Bone marrow (tissue), 2 donors: ENCODE measurements around the gene COL4A6.

Experiments used
- DNase-seq, 2 donors: peaks; one replicate each; lab custom pipeline; 2025; lab: John Stamatoyannopoulos, UW

COL4A6 gene

GRCh38 chrX:108331126-108331909 lies 106.9 kb downstream of the COL4A6 start:
- no peak for DNase-seq

DNA sequence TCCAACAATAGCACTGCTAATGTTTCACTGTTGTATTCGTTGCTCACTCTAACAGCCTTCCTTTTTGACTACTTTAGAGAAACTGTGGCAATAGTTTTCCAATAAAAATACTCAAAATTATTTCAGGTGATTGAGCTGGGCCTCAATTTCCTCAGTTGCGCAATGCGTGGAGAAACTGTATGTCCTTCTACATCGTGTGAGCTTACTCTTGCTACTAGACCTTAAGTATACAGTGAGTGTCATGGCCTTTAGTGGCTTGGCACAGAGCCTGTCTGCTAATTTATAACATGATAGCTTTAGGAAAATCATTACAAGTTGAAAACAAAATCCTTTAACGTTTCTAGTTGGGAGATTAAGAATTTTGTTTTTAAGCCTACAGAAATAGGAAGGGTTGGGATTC lies 114.5 kb downstream of the COL4A6 start:
- DNase-seq: no peak

DNA sequence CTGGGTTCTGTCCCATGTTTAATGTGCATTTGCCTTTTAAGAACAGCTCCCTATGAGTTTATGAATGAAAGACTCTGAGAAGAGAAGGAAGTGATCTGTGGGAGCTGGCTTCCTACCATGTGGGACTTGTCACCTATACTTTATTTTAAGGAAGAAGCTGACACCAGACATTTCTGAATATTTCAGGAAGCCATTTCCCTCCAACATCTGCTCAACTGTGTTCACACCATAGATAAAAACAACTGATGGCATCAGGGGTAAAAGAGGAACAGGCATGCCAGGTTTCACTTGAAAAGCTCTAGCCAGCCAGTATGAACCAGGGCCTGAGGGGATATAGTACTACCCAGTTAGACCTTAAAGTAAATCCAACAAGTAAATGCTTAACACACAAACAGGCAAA lies 116.0 kb downstream of the COL4A6 start:
- DNase-seq: peak in 1 of 2 donors; percentile 43

DNA sequence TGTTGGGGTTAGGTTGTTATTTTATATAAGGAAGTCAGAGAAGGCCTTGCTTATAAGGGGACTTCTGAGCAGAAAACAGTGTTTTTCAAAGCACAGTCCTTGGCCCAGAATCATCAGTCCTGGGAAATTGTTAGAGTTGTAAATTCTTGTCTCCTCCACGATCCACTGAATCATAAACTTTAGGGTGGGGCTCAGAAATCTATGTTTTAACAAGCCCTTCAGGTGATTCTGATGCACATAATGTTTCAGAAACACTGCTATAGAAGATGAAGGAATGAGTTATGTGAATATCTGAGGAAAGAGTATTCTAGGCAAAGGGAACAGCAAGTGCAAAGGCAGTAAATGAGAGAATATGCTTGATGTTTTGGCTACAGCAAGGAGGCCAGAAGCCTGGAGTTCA lies 121.8 kb downstream of the COL4A6 start:
- no peak for DNase-seq

DNA sequence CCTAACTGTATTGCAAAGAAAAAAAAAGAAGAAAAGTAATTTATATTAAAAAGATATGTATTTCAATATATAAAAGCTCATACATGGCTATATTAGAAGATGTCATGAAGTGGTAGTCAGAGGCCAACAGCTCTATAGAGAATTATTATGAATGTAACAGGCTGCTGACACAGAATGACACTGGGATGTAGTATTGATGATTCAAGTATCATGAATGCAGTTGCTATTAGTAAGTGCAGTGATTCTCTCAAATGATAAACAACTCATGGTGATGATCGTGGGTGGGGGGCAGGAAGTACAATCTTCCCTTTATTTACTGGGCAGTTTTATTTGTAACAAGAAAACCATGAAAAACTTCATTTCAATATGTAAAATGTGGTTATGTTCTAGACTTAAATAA lies 124.6 kb downstream of the COL4A6 start:
- DNase-seq: no peak

- no peak for DNase-seq
Measured at GRCh38 chrX:108312957-108313356, 125.3 kb downstream of the COL4A6 start.

GRCh38 chrX:108312011-108312410 lies 126.2 kb downstream of the COL4A6 start:
- no peak for DNase-seq

GRCh38 chrX:108310506-108310905 lies 127.7 kb downstream of the COL4A6 start:
- no peak for DNase-seq

DNA sequence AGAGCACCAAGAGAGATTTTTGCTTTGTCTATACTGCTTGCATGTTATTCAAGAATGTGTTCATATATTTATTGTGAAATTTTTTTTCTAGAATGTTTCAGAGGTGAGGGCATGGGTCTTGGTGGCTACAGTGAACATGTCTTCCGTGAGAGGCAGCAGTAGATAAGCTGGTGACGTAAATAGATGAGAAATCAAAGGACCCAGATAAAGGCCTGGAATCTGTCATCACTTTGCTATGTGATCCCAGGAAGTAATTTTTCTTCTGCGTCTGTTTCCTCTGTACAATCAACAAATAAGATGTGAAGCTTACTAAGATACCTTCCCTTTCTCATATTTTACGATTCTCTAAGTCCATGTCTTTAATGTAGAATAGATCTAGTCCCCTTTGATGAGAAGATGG lies 129.1 kb downstream of the COL4A6 start:
- DNase-seq: no peak

- no peak for DNase-seq
Measured at GRCh38 chrX:108307132-108308085, 130.8 kb downstream of the COL4A6 start.

DNA sequence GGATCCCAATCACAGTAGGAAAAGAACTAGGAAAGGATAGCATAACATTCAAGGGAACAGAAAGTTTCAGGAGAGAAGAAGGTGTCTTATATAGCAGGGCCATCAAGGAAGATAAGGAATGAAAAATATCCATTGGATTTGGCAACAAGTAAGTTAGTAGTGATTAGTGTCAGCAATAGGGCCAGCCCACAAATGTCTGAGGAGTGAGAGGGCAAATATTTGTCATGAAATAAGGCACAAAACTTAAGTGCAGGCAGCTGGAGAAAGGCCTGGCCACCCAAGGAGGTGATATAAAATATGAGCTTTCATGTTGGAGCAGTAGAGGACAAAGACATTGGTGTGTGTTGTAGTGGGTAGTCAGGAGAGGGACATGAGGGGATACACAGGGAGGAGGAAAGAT lies 132.1 kb downstream of the COL4A6 start:
- DNase-seq: no peak

DNA sequence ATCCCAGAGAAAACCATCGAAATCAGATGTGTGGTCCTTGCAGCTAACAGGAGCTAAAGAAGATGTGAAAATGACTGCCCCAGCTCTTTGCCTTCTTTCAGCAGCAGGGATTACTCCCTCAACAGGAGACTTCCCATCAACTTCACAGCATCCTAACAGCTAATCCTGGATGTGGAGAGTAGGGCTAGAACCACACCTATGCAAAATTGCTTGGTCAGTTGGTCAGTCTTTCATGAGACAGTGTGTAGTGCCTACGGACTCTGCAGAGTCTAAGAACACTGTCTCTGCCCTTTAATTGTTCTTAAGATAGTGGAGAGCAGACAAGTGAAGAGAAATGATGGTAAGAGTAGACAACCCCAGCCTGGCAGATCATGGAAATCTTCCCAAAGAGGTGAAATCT lies 133.5 kb downstream of the COL4A6 start:
- no peak for DNase-seq

DNA sequence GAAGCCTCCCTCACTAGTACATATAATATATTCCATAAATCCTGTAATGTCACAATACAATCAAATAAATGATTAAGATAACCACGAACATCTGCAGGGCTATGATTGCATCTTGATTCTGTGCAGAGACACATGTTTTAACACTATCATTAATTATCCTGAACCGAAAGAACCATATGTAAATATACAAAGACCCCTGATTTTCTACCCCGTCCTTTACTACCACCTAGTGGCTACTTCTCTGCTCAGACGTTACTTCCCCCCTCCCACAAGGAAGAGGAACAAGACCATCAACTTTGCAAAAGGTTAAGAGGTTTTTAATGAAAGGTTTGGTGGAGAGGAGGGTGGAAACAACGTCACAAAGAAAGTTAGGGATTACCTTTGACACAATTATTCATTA lies 134.0 kb downstream of the COL4A6 start:
- peak in 1 of 2 donors; percentile 5 for DNase-seq

DNA sequence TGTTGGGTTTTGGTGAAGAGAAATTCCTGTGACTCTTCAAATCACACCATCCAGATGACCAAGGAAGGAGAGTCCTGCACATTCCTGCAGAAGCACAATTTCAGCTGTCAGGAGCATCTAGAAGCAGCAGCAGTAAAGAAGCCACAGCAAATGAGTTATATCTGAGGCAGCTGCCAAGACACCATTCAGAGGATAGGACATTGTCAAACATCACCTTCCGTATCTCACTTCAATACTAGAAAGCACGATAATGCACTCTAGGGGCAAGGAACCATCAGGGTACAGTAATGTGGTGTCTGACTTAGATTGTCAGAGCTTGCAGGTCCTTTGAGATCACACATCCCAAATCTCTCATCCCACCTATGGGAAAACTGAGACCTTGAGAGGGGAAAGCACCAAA lies 134.5 kb downstream of the COL4A6 start:
- no peak for DNase-seq

GRCh38 chrX:108299704-108300103 lies 138.5 kb downstream of the COL4A6 start:
- DNase-seq: no peak

DNA sequence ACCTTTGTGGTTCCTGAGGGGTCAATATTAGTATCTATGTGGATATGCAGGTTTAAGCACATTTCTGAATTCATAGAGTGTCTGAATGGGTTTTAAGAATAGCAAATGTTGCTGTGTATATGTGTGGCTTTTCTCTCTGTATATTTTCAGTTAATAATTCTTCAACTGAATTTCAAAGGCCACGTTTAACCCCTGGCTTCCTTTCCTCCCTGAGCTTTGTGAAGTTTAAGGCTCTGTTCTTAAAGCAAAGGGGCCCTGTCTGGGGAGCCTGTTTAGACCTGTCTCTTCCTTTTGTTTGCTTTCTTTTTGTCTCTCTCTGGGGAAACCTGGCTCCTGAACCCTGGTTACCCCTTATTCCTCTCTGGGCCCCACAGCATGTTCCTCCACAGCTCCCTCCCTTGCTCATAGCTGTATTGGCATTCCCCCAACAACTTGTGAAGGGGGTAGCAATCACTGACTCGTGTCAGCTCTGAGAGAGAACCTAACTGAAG lies 139.1 kb downstream of the COL4A6 start:
- DNase-seq: no peak

GRCh38 chrX:108298165-108298602 lies 140.0 kb downstream of the COL4A6 start:
- no peak for DNase-seq

- no peak for DNase-seq
Measured at GRCh38 chrX:108297290-108297689, 140.9 kb downstream of the COL4A6 start.

GRCh38 chrX:108292053-108292452 lies 146.2 kb downstream of the COL4A6 start:
- no peak for DNase-seq

GRCh38 chrX:108285918-108286317 lies 152.3 kb downstream of the COL4A6 start:
- no peak for DNase-seq

DNA sequence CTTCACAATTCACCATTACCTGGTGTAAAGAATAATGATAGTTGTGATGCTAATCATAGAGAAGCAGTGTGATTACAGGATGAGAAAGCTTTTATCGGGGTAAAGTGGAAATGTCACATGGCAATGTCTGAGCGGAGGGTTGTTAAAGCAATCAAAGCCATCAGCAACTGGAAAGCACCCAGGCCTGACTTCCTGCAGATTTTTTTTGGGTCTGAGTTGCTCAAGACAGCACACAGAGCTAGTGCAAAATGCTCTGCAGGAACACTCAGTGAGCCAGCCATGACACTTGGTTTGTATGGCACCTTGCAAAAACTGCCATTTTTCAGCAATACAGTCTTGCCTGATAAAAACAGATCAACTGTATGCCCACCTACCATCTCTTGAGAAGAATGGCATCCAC lies 152.9 kb downstream of the COL4A6 start:
- DNase-seq: no peak

GRCh38 chrX:108275732-108276131 lies 162.5 kb downstream of the COL4A6 start:
- DNase-seq: no peak

GRCh38 chrX:108271397-108271787 lies 166.8 kb downstream of the COL4A6 start:
- no peak for DNase-seq
